ENCODE results near the gene DNAJC5G. TPM values are rescaled to one million over a fixed set of nuclear protein-coding genes. Genes with fewer than 3 reads are reported as not detected.

Gene DNAJC5G
- total and polyA plus RNA-seq, 2 experiments from 2014 or later, result not detected

- in situ Hi-C loops (cut with MboI), result loop anchor here (10.0 kb wide), 1 partner anchor 178 kb away; no protein-coding TSS in a partner anchor
These were observed 7.7 kb downstream of the DNAJC5G start for GRCh38 chr2:27282892-27283291.

GRCh38 chr2:27284996-27285395, 9.8 kb downstream of the DNAJC5G start:
- H3K9ac ChIP-seq, result no peak overlapping the region
- no peaks in the 10 kb centered on the region for H4K20me1 ChIP-seq (ENCODE audit: insufficient read depth)
- TF ChIP-seq EZH2 (IDR thresholded peaks at IDR 0.05; ENCODE audit: insufficient read depth, poor library complexity, severe bottlenecking), result no peak
- TF ChIP-seq EZH2phosphoT487 (IDR thresholded peaks at IDR 0.05; ENCODE audit: insufficient read depth, low read depth), result no peak
- no peak for DNase-seq
- H3K4me2 ChIP-seq (ENCODE audit: unreplicated experiment), result no peak overlapping the region
- H3K4me1 ChIP-seq (ENCODE audit: insufficient read depth), result peaks cover 18% of the 10 kb centered on the region
- 0 out of 2 replicates have a peak, but pooled peaks cover 8% of the 10 kb centered on the region for H3K27me3 ChIP-seq (replicated peaks; ENCODE audit: insufficient read depth)
- H2AFZ ChIP-seq, result no peak overlapping the region
- no peak overlapping the region for H3K27ac ChIP-seq
- no peaks in the 10 kb centered on the region for H3K9me2 ChIP-seq (ENCODE audit: insufficient read depth)
- H3K4me3 ChIP-seq, result no peak overlapping the region
- no peaks in the 10 kb centered on the region for H3K9me3 ChIP-seq (ENCODE audit: low read depth)
- in situ Hi-C loops (cut with MboI), result loop anchor here (10.0 kb wide), 1 partner anchor 180 kb away; no protein-coding TSS in a partner anchor
- H3F3A ChIP-seq (ENCODE audit: insufficient read depth), result 0 out of 2 replicates have a peak, but pooled peaks cover 3% of the 10 kb centered on the region
- no peaks in the 10 kb centered on the region for H3K79me2 ChIP-seq (ENCODE audit: insufficient read depth)
- no peaks in the 10 kb centered on the region for H3K36me3 ChIP-seq (ENCODE audit: low read depth)
- WGBS, 2 experiments (ENCODE audit: low coverage in 1 of 2, low lambda C conversion rate in 2 of 2, missing lambda C conversion rate in 2 of 2), result 89 to 90% methylated on average over 1 of the region's 1 CpG

More at GRCh38 chr2:27282892-27283291, 7.7 kb downstream of the DNAJC5G start:
- no peaks in the 10 kb centered on the region for H3K9me3 ChIP-seq (ENCODE audit: low read depth)
- H3K27ac ChIP-seq, result no peak overlapping the region
- no peak overlapping the region for H2AFZ ChIP-seq
- peaks cover 18% of the 10 kb centered on the region for H3K4me1 ChIP-seq (ENCODE audit: insufficient read depth)
- H3K27me3 ChIP-seq (replicated peaks; ENCODE audit: insufficient read depth), result peaks cover 8% of the 10 kb centered on the region; the same call in 1 of the 2 replicates
- DNase-seq, result no peak
- 39 to 47% methylated on average over 5 of the region's 5 CpGs for WGBS, 2 experiments (ENCODE audit: low coverage in 1 of 2, low lambda C conversion rate in 2 of 2, missing lambda C conversion rate in 2 of 2)
- no peak for TF ChIP-seq EZH2 (IDR thresholded peaks at IDR 0.05; ENCODE audit: insufficient read depth, poor library complexity, severe bottlenecking)
- no peak for TF ChIP-seq EZH2phosphoT487 (IDR thresholded peaks at IDR 0.05; ENCODE audit: insufficient read depth, low read depth)
- no peaks in the 10 kb centered on the region for H3K36me3 ChIP-seq (ENCODE audit: low read depth)
- 0 out of 2 replicates have a peak, but pooled peaks cover 3% of the 10 kb centered on the region for H3F3A ChIP-seq (ENCODE audit: insufficient read depth)
- H3K79me2 ChIP-seq (ENCODE audit: insufficient read depth), result no peaks in the 10 kb centered on the region
- H3K4me3 ChIP-seq, result no peak overlapping the region
- no peak overlapping the region for H3K9ac ChIP-seq
- H4K20me1 ChIP-seq (ENCODE audit: insufficient read depth), result no peaks in the 10 kb centered on the region
- no peaks in the 10 kb centered on the region for H3K9me2 ChIP-seq (ENCODE audit: insufficient read depth)
- no peak overlapping the region for H3K4me2 ChIP-seq (ENCODE audit: unreplicated experiment)

- Histone ChIP-seq H3K9me2 (ENCODE audit: insufficient read depth) (no peaks in the 10 kb centered on the region), H3F3A (ENCODE audit: insufficient read depth) (0 out of 2 replicates have a peak, but pooled peaks cover 3% of the 10 kb centered on the region), H3K79me2 (ENCODE audit: insufficient read depth) (no peaks in the 10 kb centered on the region), H2AFZ (no peak overlapping the region), H3K27ac (no peak overlapping the region), H3K27me3 (replicated peaks; ENCODE audit: insufficient read depth) (0 out of 2 replicates have a peak, but pooled peaks cover 8% of the 10 kb centered on the region), H3K9ac (no peak overlapping the region), H3K36me3 (ENCODE audit: low read depth) (no peaks in the 10 kb centered on the region), H3K4me2 (ENCODE audit: unreplicated experiment) (no peak overlapping the region), H3K4me3 (no peak overlapping the region), H4K20me1 (ENCODE audit: insufficient read depth) (no peaks in the 10 kb centered on the region), H3K9me3 (ENCODE audit: low read depth) (no peaks in the 10 kb centered on the region), H3K4me1 (ENCODE audit: insufficient read depth) (peaks cover 18% of the 10 kb centered on the region)
- in situ Hi-C loops (cut with MboI), result loop anchor here (10.0 kb wide), 1 partner anchor 181 kb away; no protein-coding TSS in a partner anchor
- WGBS, 2 experiments (ENCODE audit: low coverage in 1 of 2, low lambda C conversion rate in 2 of 2, missing lambda C conversion rate in 2 of 2), result 37 to 44% methylated on average over 6 of the region's 6 CpGs
- TF ChIP-seq EZH2phosphoT487 (IDR thresholded peaks at IDR 0.05; ENCODE audit: insufficient read depth, low read depth), result no peak
- TF ChIP-seq EZH2 (IDR thresholded peaks at IDR 0.05; ENCODE audit: insufficient read depth, poor library complexity, severe bottlenecking), result no peak
- DNase-seq, result no peak
These were observed 10.2 kb downstream of the DNAJC5G start for GRCh38 chr2:27285481-27285880.

DNA sequence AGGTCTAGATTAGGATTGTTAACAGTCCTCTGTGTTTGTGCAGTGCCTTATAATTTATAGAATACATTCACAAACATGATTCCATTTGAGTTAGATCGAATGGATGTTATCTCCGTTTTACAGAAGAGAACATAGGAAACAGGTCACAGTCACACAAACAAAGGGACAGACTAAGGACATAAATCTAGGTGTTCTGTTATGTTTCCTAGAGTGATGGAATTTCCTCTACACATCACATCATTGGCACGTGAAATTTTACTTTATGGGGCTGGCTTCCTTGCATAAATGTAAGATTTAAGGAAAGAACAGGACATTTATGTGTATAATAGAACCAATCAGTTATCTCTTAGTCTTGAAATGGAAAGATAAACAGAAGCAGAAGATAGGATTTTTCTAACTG, 13.4 kb downstream of the DNAJC5G start:
- H3K9me2 ChIP-seq (ENCODE audit: insufficient read depth), result no peaks in the 10 kb centered on the region
- peaks cover 14% of the 10 kb centered on the region for H3F3A ChIP-seq (ENCODE audit: insufficient read depth)
- H4K20me1 ChIP-seq (ENCODE audit: insufficient read depth), result no peaks in the 10 kb centered on the region
- peaks cover 11% of the 10 kb centered on the region for H3K4me1 ChIP-seq (ENCODE audit: insufficient read depth)
- DNase-seq, result no peak
- H2AFZ ChIP-seq, result no peak overlapping the region
- H3K36me3 ChIP-seq (ENCODE audit: low read depth), result no peaks in the 10 kb centered on the region
- no peaks in the 10 kb centered on the region for H3K9me3 ChIP-seq (ENCODE audit: low read depth)
- TF ChIP-seq EZH2phosphoT487 (IDR thresholded peaks at IDR 0.05; ENCODE audit: insufficient read depth, low read depth), result no peak
- no peak for TF ChIP-seq EZH2 (IDR thresholded peaks at IDR 0.05; ENCODE audit: insufficient read depth, poor library complexity, severe bottlenecking)
- H3K79me2 ChIP-seq (ENCODE audit: insufficient read depth), result no peaks in the 10 kb centered on the region
- H3K4me3 ChIP-seq, result no peak overlapping the region
- 0 out of 2 replicates have a peak, but pooled peaks cover 8% of the 10 kb centered on the region for H3K27me3 ChIP-seq (replicated peaks; ENCODE audit: insufficient read depth)
- whole genome bisulfite sequencing, 2 experiments (ENCODE audit: low coverage in 1 of 2, low lambda C conversion rate in 2 of 2, missing lambda C conversion rate in 2 of 2), result 32 to 43% methylated on average over 3 of the region's 3 CpGs
- no peak overlapping the region for H3K9ac ChIP-seq
- H3K4me2 ChIP-seq (ENCODE audit: unreplicated experiment), result no peak overlapping the region
- H3K27ac ChIP-seq, result no peak overlapping the region
- in situ Hi-C loops (cut with MboI), result loop anchor here (10.0 kb wide), 1 partner anchor 184 kb away; no protein-coding TSS in a partner anchor

All from GM23248 (cell line).